ENCODE measurements around the gene S100A6.

The S100A6 gene

GRCh38 chr1:153544453-153545066 is 8.8 kb upstream of the S100A6 start:
- no peak for DNase-seq

- no peak for DNase-seq
Observed at GRCh38 chr1:153543736-153544135, 7.9 kb upstream of the S100A6 start.

- no peak for DNase-seq
Observed at GRCh38 chr1:153542956-153543711, 7.3 kb upstream of the S100A6 start.

- DNase-seq = no peak
Observed at GRCh38 chr1:153541641-153542590, 6.1 kb upstream of the S100A6 start.

GRCh38 chr1:153540394-153541361 is 4.9 kb upstream of the S100A6 start, which contains the start of gene S100A5:
S100A5 (minus strand) TSS chr1:153540934; CDS start chr1:153540191, 743 bp downstream.
- peak; percentile 59 to 82 for DNase-seq

- DNase-seq = no peak
Observed at GRCh38 chr1:153539395-153540093, 3.8 kb upstream of the S100A6 start.

GRCh38 chr1:153538315-153538821 is 2.6 kb upstream of the S100A6 start:
- peak; percentile 61 to 76 for DNase-seq

GRCh38 chr1:153537376-153537730 is 1.6 kb upstream of the S100A6 start:
- DNase-seq = no peak

GRCh38 chr1:153536671-153537375 is 1.0 kb upstream of the S100A6 start:
- no peak for DNase-seq

- peak in 1 of 2 experiments; percentile 39 for DNase-seq
Observed at GRCh38 chr1:153536012-153536670, 350 bp upstream of the S100A6 start.

GRCh38 chr1:153534925-153535241 is 908 bp downstream of the S100A6 start:
- no peak for DNase-seq

GRCh38 chr1:153534226-153534924 is 1.4 kb downstream of the S100A6 start:
- no peak for DNase-seq

GRCh38 chr1:153533689-153534201 is 2.0 kb downstream of the S100A6 start:
- DNase-seq = no peak

- DNase-seq = peak; percentile 74 to 84
Observed at GRCh38 chr1:153532769-153533599, 2.8 kb downstream of the S100A6 start.

- no peak for DNase-seq
Observed at GRCh38 chr1:153532181-153532580, 3.6 kb downstream of the S100A6 start.

- DNase-seq = no peak
Observed at GRCh38 chr1:153531638-153532037, 4.2 kb downstream of the S100A6 start.

- DNase-seq = no peak
Observed at GRCh38 chr1:153527683-153528040, 8.1 kb downstream of the S100A6 start.

- no peak for DNase-seq
Observed at GRCh38 chr1:153527023-153527682, 8.6 kb downstream of the S100A6 start.

All from NCI-H524 (cell line).